HEK293 (cell line): Measurements from ENCODE around the gene CHRNA4.

ENCODE experiments used
- CTCF ChIA-PET: fragments of 350-600 bp; formaldehyde crosslinking; extraction: SDS; loops from one replicate; lab custom pipeline; 2021; ENCODE audit warnings: antibody characterized with exemption; lab: Yijun Ruan, JAX
- POLR2A ChIA-PET: fragments of 300-600 bp; formaldehyde crosslinking; extraction: SDS; loops from one replicate; lab custom pipeline; 2020; ENCODE audit warnings: antibody characterized with exemption, inconsistent platforms; lab: Yijun Ruan, JAX
- H3K27ac ChIP-seq: fragments of 200-500 bp; sonication (Bioruptor generic); 2 replicates; pipeline ENCODE4 v1.5.1; 2014; ENCODE audit warnings: low read depth, low read length, control low read depth, inconsistent platforms; ENCODE audit errors: extremely low read depth
- H3K36me3 ChIP-seq, 2 experiments: fragments of 200-500 bp in 1 of 2; sonication (Bioruptor generic) in 1 of 2; 1 replicate in 1 of 2; 2 replicates in 1 of 2; pipeline ENCODE4 v1.5.1; 2014 to 2017; ENCODE audit warnings: inconsistent platforms in 2 of 2, low read length in 2 of 2; ENCODE audit not compliant: control insufficient read depth in 2 of 2, insufficient read depth in 1 of 2
- H3K4me1 ChIP-seq: fragments of 200-500 bp; sonication (Bioruptor generic); 2 replicates; pipeline ENCODE4 v1.5.1; 2014; ENCODE audit warnings: mild to moderate bottlenecking, low read length, inconsistent platforms; ENCODE audit not compliant: control insufficient read depth, insufficient read depth
- H3K4me3 ChIP-seq: 2 replicates; pipeline ENCODE4 v1.5.1; 2011; ENCODE audit warnings: low read depth, mild to moderate bottlenecking, control low read depth, low read length, moderate library complexity
- H3K9me3 ChIP-seq: fragments of 200-500 bp; sonication (Bioruptor generic); 2 replicates; pipeline ENCODE4 v1.5.1; 2014; ENCODE audit warnings: low read depth, low read length, inconsistent platforms; ENCODE audit not compliant: control insufficient read depth, insufficient read depth
- KLF9 ChIP-seq: fragments of 450-650 bp; formaldehyde crosslinking; IDR thresholded peaks from 2 replicates; pipeline ENCODE4 v1.5.1; 2016; ENCODE audit warnings: missing biosample characterization, missing genetic modification characterization, low read depth
- YY1 ChIP-seq: fragments of 450-650 bp; formaldehyde crosslinking; IDR thresholded peaks from 2 replicates; pipeline ENCODE4 v1.5.1; 2018; ENCODE audit warnings: missing biosample characterization, missing genetic modification characterization
- YY2 ChIP-seq: fragments of 450-650 bp; formaldehyde crosslinking; IDR thresholded peaks from 2 replicates; pipeline ENCODE4 v1.5.1; 2016; ENCODE audit warnings: missing biosample characterization, missing genetic modification characterization
- ZBTB1 ChIP-seq: fragments of 450-650 bp; formaldehyde crosslinking; IDR thresholded peaks from 2 replicates; pipeline ENCODE4 v1.5.1; 2016; ENCODE audit warnings: missing biosample characterization, missing genetic modification characterization
- ZFHX2 ChIP-seq: fragments of 450-650 bp; formaldehyde crosslinking; conservative IDR thresholded peaks from 2 replicates; pipeline ENCODE4 v1.5.1; 2016; ENCODE audit warnings: missing biosample characterization, missing genetic modification characterization
- ZNF121 ChIP-seq: fragments of 450-650 bp; formaldehyde crosslinking; IDR thresholded peaks from 2 replicates; pipeline ENCODE4 v1.5.1; 2016; ENCODE audit warnings: missing biosample characterization, missing genetic modification characterization
- ZNF133 ChIP-seq: fragments of 450-650 bp; formaldehyde crosslinking; IDR thresholded peaks from 2 replicates; pipeline ENCODE4 v1.5.1; 2016; ENCODE audit warnings: missing biosample characterization, missing genetic modification characterization
- ZNF184 ChIP-seq: fragments of 450-650 bp; IDR thresholded peaks from 2 replicates; pipeline ENCODE4 v1.5.1; 2018; ENCODE audit warnings: missing biosample characterization, mild to moderate bottlenecking, missing genetic modification characterization
- ZNF239 ChIP-seq: fragments of 450-650 bp; formaldehyde crosslinking; IDR thresholded peaks from 2 replicates; pipeline ENCODE4 v1.5.1; 2016; ENCODE audit warnings: missing biosample characterization, missing genetic modification characterization
- ZNF341 ChIP-seq: fragments of 450-650 bp; formaldehyde crosslinking; IDR thresholded peaks from 2 replicates; pipeline ENCODE4; 2016; ENCODE audit warnings: low read depth, missing biosample characterization, missing genetic modification characterization
- ZNF473 ChIP-seq: fragments of 450-650 bp; formaldehyde crosslinking; IDR thresholded peaks from 2 replicates; pipeline ENCODE4 v1.5.1; 2017; ENCODE audit warnings: missing biosample characterization, missing genetic modification characterization
- ZNF585B ChIP-seq: fragments of 450-650 bp; formaldehyde crosslinking; IDR thresholded peaks from 2 replicates; pipeline ENCODE4 v1.5.1; 2016; ENCODE audit warnings: missing biosample characterization, missing genetic modification characterization
- ZNF654 ChIP-seq: fragments of 450-650 bp; formaldehyde crosslinking; IDR thresholded peaks from 2 replicates; pipeline ENCODE4 v1.5.1; 2016; ENCODE audit warnings: low read depth, missing biosample characterization, missing genetic modification characterization
- ZNF747 ChIP-seq: fragments of 450-650 bp; formaldehyde crosslinking; IDR thresholded peaks from 2 replicates; pipeline ENCODE4 v1.5.1; 2016; ENCODE audit warnings: missing biosample characterization, missing genetic modification characterization
- TF ChIP-seq, protein P1 (sequence below): fragments of 450-650 bp; formaldehyde crosslinking; optimal IDR thresholded peaks from 2 replicates; pipeline ENCODE3; 2016; ENCODE audit warnings: missing biosample characterization, mild to moderate bottlenecking, missing genetic modification characterization
- TF ChIP-seq, protein P2 (sequence below): fragments of 450-650 bp; formaldehyde crosslinking; IDR thresholded peaks from 2 replicates; pipeline ENCODE4 v1.5.1; 2017; ENCODE audit warnings: missing biosample characterization, missing genetic modification characterization
- TF ChIP-seq, protein P3 (sequence below): fragments of 450-650 bp; formaldehyde crosslinking; IDR thresholded peaks from 2 replicates; pipeline ENCODE4 v1.5.1; 2016; ENCODE audit warnings: missing biosample characterization, missing genetic modification characterization
- TF ChIP-seq, protein P4 (sequence below): fragments of 450-650 bp; formaldehyde crosslinking; IDR thresholded peaks from 2 replicates; pipeline ENCODE4 v1.5.1; 2016; ENCODE audit warnings: missing biosample characterization, missing genetic modification characterization
- TF ChIP-seq, protein P5 (sequence below): fragments of 450-650 bp; formaldehyde crosslinking; IDR thresholded peaks from 2 replicates; pipeline ENCODE4 v1.5.1; 2016; ENCODE audit warnings: missing biosample characterization, missing genetic modification characterization
- TF ChIP-seq, protein P6 (sequence below): fragments of 450-650 bp; formaldehyde crosslinking; conservative IDR thresholded peaks from 2 replicates; pipeline ENCODE4 v1.5.1; 2016; ENCODE audit warnings: low read depth, missing biosample characterization, missing genetic modification characterization
- TF ChIP-seq, protein P7 (sequence below): fragments of 450-650 bp; formaldehyde crosslinking; IDR thresholded peaks from 2 replicates; pipeline ENCODE4 v1.5.1; 2016; ENCODE audit warnings: missing biosample characterization, missing genetic modification characterization, borderline replicate concordance

Gene CHRNA4

DNA sequence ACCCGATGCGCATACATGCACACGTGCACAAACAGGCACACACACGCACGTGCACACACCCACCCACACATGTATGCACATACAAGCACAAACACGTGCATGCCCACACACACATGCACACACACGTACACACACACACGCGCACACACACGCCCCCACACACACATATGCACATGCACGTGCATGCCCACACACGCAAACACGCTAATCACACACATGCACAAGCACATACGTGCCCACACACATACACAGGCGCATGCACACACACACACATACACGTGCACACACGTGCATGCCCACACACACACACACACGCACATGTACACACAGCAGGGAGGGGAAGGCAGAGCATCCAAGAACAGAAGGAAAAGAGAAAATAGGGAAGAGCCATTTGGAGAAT, 26.8 kb upstream of the CHRNA4 start:
- TF ChIP-seq, protein P1, sequence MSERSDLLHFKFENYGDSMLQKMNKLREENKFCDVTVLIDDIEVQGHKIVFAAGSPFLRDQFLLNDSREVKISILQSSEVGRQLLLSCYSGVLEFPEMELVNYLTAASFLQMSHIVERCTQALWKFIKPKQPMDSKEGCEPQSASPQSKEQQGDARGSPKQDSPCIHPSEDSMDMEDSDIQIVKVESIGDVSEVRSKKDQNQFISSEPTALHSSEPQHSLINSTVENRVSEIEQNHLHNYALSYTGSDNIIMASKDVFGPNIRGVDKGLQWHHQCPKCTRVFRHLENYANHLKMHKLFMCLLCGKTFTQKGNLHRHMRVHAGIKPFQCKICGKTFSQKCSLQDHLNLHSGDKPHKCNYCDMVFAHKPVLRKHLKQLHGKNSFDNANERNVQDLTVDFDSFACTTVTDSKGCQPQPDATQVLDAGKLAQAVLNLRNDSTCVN (tag by site-specific recombination), result peak; percentile 2
- TF ChIP-seq ZNF184 (tag by site-specific recombination), result no peak
- TF ChIP-seq ZNF473, result no peak
- no peak for TF ChIP-seq ZBTB1 (tag by site-specific recombination)
- TF ChIP-seq ZNF239, result no peak
- no peak for TF ChIP-seq KLF9 (tag by site-specific recombination)
- TF ChIP-seq ZNF121 (tag by site-specific recombination), result peak; percentile 13; the same call in 1 of the 2 replicates
- TF ChIP-seq, protein P2, sequence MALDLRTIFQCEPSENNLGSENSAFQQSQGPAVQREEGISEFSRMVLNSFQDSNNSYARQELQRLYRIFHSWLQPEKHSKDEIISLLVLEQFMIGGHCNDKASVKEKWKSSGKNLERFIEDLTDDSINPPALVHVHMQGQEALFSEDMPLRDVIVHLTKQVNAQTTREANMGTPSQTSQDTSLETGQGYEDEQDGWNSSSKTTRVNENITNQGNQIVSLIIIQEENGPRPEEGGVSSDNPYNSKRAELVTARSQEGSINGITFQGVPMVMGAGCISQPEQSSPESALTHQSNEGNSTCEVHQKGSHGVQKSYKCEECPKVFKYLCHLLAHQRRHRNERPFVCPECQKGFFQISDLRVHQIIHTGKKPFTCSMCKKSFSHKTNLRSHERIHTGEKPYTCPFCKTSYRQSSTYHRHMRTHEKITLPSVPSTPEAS (tag by site-specific recombination), result peak; percentile 81
- TF ChIP-seq, protein P3, sequence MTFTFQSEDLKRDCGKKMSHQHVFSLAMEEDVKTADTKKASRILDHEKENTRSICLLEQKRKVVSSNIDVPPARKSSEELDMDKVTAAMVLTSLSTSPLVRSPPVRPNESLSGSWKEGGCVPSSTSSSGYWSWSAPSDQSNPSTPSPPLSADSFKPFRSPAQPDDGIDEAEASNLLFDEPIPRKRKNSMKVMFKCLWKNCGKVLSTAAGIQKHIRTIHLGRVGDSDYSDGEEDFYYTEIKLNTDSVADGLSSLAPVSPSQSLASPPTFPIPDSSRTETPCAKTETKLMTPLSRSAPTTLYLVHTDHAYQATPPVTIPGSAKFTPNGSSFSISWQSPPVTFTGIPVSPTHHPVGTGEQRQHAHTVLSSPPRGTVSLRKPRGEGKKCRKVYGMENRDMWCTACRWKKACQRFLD, result no peak
- H3K27ac ChIP-seq, result no peak overlapping the region
- no peaks in the 10 kb centered on the region for H3K36me3 ChIP-seq
- H3K4me1 ChIP-seq, result no peaks in the 10 kb centered on the region
- CTCF ChIA-PET, result no interaction called here
- no peaks in the 10 kb centered on the region for H3K9me3 ChIP-seq
- POLR2A ChIA-PET, result no interaction called here
- no peak overlapping the region for H3K4me3 ChIP-seq

DNA sequence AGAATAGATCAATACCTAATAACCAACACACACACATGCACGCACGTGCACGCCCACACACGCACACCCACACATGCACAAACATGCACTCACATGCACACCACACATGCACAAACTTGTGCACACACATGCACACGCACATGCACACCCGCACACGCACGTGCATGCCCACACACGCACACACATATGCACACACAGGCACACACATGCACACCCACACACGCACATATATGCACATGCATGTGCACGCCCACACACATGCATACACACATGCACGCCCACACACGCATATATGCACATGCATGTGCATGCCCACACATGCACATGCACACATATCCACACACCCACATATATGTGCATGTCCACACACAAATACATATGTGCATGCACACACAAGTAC, 26.2 kb upstream of the CHRNA4 start:
- H3K9me3 ChIP-seq, result no peaks in the 10 kb centered on the region
- H3K4me3 ChIP-seq, result no peak overlapping the region
- ChIA-PET POLR2A (no interaction called here), CTCF (no interaction called here)
- H3K36me3 ChIP-seq, result no peaks in the 10 kb centered on the region
- H3K27ac ChIP-seq, result no peak overlapping the region
- no peaks in the 10 kb centered on the region for H3K4me1 ChIP-seq
- no peak for TF ChIP-seq ZNF747 (tag by site-specific recombination)
- TF ChIP-seq ZNF133 (tag by site-specific recombination), result no peak
- TF ChIP-seq, protein P4, sequence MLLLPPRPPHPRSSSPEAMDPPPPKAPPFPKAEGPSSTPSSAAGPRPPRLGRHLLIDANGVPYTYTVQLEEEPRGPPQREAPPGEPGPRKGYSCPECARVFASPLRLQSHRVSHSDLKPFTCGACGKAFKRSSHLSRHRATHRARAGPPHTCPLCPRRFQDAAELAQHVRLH (tag by site-specific recombination), result no peak
- TF ChIP-seq, protein P1 (tag by site-specific recombination), result peak; percentile 61
- TF ChIP-seq ZNF585B (tag by site-specific recombination), result no peak
- TF ChIP-seq, protein P2 (tag by site-specific recombination), result peak; percentile 7; the same call in 1 of the 2 replicates
- TF ChIP-seq YY2 (tag by site-specific recombination), result no peak
- TF ChIP-seq, protein P5, sequence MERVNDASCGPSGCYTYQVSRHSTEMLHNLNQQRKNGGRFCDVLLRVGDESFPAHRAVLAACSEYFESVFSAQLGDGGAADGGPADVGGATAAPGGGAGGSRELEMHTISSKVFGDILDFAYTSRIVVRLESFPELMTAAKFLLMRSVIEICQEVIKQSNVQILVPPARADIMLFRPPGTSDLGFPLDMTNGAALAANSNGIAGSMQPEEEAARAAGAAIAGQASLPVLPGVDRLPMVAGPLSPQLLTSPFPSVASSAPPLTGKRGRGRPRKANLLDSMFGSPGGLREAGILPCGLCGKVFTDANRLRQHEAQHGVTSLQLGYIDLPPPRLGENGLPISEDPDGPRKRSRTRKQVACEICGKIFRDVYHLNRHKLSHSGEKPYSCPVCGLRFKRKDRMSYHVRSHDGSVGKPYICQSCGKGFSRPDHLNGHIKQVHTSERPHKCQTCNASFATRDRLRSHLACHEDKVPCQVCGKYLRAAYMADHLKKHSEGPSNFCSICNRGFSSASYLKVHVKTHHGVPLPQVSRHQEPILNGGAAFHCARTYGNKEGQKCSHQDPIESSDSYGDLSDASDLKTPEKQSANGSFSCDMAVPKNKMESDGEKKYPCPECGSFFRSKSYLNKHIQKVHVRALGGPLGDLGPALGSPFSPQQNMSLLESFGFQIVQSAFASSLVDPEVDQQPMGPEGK (tag by site-specific recombination), result no peak
- TF ChIP-seq ZNF341 (tag by site-specific recombination), result no peak
- TF ChIP-seq, protein P6, sequence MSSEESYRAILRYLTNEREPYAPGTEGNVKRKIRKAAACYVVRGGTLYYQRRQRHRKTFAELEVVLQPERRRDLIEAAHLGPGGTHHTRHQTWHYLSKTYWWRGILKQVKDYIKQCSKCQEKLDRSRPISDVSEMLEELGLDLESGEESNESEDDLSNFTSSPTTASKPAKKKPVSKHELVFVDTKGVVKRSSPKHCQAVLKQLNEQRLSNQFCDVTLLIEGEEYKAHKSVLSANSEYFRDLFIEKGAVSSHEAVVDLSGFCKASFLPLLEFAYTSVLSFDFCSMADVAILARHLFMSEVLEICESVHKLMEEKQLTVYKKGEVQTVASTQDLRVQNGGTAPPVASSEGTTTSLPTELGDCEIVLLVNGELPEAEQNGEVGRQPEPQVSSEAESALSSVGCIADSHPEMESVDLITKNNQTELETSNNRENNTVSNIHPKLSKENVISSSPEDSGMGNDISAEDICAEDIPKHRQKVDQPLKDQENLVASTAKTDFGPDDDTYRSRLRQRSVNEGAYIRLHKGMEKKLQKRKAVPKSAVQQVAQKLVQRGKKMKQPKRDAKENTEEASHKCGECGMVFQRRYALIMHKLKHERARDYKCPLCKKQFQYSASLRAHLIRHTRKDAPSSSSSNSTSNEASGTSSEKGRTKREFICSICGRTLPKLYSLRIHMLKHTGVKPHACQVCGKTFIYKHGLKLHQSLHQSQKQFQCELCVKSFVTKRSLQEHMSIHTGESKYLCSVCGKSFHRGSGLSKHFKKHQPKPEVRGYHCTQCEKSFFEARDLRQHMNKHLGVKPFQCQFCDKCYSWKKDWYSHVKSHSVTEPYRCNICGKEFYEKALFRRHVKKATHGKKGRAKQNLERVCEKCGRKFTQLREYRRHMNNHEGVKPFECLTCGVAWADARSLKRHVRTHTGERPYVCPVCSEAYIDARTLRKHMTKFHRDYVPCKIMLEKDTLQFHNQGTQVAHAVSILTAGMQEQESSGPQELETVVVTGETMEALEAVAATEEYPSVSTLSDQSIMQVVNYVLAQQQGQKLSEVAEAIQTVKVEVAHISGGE (tag by site-specific recombination), result no peak
- TF ChIP-seq, protein P7, sequence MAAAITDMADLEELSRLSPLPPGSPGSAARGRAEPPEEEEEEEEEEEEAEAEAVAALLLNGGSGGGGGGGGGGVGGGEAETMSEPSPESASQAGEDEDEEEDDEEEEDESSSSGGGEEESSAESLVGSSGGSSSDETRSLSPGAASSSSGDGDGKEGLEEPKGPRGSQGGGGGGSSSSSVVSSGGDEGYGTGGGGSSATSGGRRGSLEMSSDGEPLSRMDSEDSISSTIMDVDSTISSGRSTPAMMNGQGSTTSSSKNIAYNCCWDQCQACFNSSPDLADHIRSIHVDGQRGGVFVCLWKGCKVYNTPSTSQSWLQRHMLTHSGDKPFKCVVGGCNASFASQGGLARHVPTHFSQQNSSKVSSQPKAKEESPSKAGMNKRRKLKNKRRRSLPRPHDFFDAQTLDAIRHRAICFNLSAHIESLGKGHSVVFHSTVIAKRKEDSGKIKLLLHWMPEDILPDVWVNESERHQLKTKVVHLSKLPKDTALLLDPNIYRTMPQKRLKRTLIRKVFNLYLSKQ (tag by site-specific recombination), result no peak
- TF ChIP-seq ZNF654 (tag by site-specific recombination), result no peak
- peak; percentile 71 for TF ChIP-seq ZFHX2 (tag by site-specific recombination)
- no peak for TF ChIP-seq YY1 (tag by site-specific recombination)
